RWPE1 (cell line): Measurements from ENCODE around the gene ABTB1.
"Not testable (repeated sequence)": the region's sequence is repeated elsewhere in the genome, so short reads cannot be mapped to it uniquely, and the experiment has no call there.

ENCODE experiments used
- CTCF ChIA-PET: fragments of 350-600 bp; sonication (Branson Sonifier 250); formaldehyde crosslinking; extraction: SDS; loops from one replicate; lab custom pipeline; 2021; lab: Yijun Ruan, JAX
- POLR2A ChIA-PET: fragments of 400-600 bp; formaldehyde crosslinking; extraction: SDS; loops from one replicate; lab custom pipeline; 2020; ENCODE audit warnings: antibody characterized with exemption; ENCODE audit not compliant: low non-redundant PET; lab: Yijun Ruan, JAX
- DNase-seq: peaks from one replicate; pipeline ENCODE4 v3.0.0; 2012; ENCODE audit warnings: low spot score
- H3K27ac ChIP-seq: fragments of 450-650 bp; 2 replicates; pipeline ENCODE4 v1.5.1; 2017
- TF ChIP-seq, protein P1 (sequence below): fragments of 450-650 bp; conservative IDR thresholded peaks from 2 replicates; pipeline ENCODE4 v1.5.1; 2017; ENCODE audit warnings: low read depth, mild to moderate bottlenecking

Gene ABTB1

GRCh38 chr3:127699416-127700300 is 26.9 kb downstream of the ABTB1 start:
- TF ChIP-seq, protein P1, sequence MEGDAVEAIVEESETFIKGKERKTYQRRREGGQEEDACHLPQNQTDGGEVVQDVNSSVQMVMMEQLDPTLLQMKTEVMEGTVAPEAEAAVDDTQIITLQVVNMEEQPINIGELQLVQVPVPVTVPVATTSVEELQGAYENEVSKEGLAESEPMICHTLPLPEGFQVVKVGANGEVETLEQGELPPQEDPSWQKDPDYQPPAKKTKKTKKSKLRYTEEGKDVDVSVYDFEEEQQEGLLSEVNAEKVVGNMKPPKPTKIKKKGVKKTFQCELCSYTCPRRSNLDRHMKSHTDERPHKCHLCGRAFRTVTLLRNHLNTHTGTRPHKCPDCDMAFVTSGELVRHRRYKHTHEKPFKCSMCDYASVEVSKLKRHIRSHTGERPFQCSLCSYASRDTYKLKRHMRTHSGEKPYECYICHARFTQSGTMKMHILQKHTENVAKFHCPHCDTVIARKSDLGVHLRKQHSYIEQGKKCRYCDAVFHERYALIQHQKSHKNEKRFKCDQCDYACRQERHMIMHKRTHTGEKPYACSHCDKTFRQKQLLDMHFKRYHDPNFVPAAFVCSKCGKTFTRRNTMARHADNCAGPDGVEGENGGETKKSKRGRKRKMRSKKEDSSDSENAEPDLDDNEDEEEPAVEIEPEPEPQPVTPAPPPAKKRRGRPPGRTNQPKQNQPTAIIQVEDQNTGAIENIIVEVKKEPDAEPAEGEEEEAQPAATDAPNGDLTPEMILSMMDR: no peak
- POLR2A ChIA-PET: no interaction called here
- H3K27ac ChIP-seq: peak overlapping the region; percentile 24; the same call in 1 of the 2 replicates
- CTCF ChIA-PET: interaction anchor here (1.0 kb wide), 2 partner anchors 9 to 271 kb away, joined by 3 read pairs; no protein-coding TSS in a partner anchor
- DNase-seq: no peak

GRCh38 chr3:127700406-127700805 is 27.7 kb downstream of the ABTB1 start:
- ChIA-PET CTCF (interaction anchor here (1.0 kb wide), 1 partner anchor 9 kb away, joined by 3 read pairs; no protein-coding TSS in a partner anchor), POLR2A (no interaction called here)
- TF ChIP-seq, protein P1: no peak
- H3K27ac ChIP-seq: no peak overlapping the region
- DNase-seq: no peak

DNA sequence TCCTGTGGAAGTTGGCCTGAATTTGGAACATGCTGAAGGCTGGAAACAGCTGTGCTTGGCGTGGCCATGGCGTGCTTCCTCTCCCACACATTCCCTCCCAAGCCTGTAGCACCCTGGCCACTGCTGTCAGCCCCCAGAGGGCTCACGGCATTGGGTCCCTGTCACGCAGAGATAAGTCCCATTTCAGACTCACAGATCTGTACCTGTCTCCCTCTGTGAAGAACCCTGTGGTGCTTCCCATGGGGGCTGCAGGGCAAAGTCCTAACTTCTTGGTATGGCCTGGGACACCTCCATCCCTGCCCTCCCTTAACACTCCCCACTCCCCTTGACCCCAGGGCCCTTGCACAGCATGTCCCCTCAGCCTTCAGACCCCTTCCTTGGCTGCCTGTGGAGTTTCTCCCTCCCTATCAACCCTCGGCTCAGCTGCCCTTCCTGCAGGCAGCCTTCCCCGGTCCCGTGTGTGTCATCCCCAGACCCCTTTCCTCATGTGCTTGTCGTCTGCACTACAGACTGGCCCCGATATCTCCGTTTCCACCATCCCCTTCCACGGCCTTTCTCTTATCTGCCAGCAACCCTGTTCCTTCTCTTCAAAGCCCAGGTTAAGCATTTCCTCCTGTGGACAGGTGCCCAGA is 28.6 kb downstream of the ABTB1 start:
- CTCF ChIA-PET: no interaction called here
- DNase-seq: no peak
- POLR2A ChIA-PET: interaction anchor here (0.5 kb wide), 1 partner anchor 99 kb away, joined by 3 read pairs; no protein-coding TSS in a partner anchor
- TF ChIP-seq, protein P1: no peak
- H3K27ac ChIP-seq: no peak overlapping the region

DNA sequence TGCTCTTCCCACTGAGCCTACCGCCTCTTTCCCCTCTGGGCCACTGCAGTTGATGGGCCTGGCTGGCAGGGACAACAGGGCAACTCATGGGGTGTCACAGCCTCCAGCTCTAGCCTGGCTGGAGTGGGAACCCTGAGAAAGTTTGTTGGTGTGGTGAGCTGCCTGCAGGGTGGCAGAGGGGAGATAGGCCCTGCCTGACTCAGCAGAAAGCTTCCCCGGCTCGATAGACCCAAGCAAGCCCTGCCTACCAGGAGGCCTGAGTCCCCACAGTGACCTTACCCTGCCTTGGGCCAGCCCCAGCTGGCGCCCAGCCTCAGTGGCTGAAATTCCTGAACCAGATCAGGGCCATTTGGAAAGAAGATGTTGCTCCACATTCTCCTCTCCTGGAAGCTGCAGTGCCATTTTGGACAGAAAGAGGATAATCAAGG is 29.4 kb downstream of the ABTB1 start:
- TF ChIP-seq, protein P1: no peak
- CTCF ChIA-PET: no interaction called here
- no peak for DNase-seq

GRCh38 chr3:127704840-127705239 is 32.1 kb downstream of the ABTB1 start:
- ChIA-PET POLR2A (interaction anchor here (0.7 kb wide), 1 partner anchor 85 kb away, joined by 3 read pairs; no protein-coding TSS in a partner anchor), CTCF (interaction anchor here (0.7 kb wide), 1 partner anchor 1228 kb away, joined by 3 read pairs; no protein-coding TSS in a partner anchor)
- not testable (repeated sequence) for H3K27ac ChIP-seq, DNase-seq

More for the DNA sequence above, 29.4 kb downstream of the ABTB1 start:
- H3K27ac ChIP-seq: no peak overlapping the region
- POLR2A ChIA-PET: no interaction called here

DNA sequence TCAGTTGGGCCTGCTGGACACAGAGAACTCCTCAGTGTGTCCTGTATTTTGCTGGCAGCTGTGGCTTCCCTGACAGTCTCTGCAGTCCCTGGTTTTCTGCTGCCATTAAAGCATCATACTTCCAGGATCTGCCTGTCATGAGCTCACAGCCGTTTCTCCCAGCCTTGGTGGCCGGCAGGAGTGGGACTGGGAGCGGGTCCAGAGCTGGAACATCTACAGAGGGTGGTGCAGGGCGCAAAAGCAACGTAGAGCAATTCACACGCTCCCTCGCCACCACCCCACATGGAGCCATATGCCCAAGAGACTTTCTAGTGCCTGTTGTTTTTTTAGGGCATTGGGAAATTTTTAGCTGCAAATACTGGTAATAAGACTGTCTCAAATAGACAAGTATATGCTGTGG is 33.6 kb downstream of the ABTB1 start:
- DNase-seq: no peak
- POLR2A ChIA-PET: no interaction called here
- TF ChIP-seq, protein P1: no peak
- CTCF ChIA-PET: no interaction called here
- no peak overlapping the region for H3K27ac ChIP-seq
